Uterus (tissue), 2 donors: ENCODE measurements around the gene PDE8A.
A peak's percentile ranks its signal among the peaks of the same experiment; 100 is the strongest.

Source experiments
- POLR2A ChIP-seq, 2 donors: fragments of 450-650 bp; IDR thresholded peaks; one replicate each; pipeline ENCODE4 v1.6.1; 2016; ENCODE audit warnings: antibody characterized with exemption in 2 of 2, mild to moderate bottlenecking in 1 of 2, moderate library complexity in 1 of 2
- TF ChIP-seq, protein P1 (sequence below), 4 experiments: fragments of 200-600 bp in 2 of 4; fragments of 450-650 bp in 2 of 4; sonication (generic) in 2 of 4; IDR thresholded peaks; one replicate each; pipeline ENCODE4 v1.5.1; 2016 to 2019; ENCODE audit warnings: antibody characterized with exemption in 4 of 4, mild to moderate bottlenecking in 2 of 4, moderate library complexity in 1 of 4

GRCh38 chr15:85047271-85047948 lies 65.8 kb downstream of the PDE8A start:
- TF ChIP-seq POLR2A (IDR thresholded peaks at IDR 0.05): peak in 1 of 2 donors; percentile 9
- TF ChIP-seq, protein P1, sequence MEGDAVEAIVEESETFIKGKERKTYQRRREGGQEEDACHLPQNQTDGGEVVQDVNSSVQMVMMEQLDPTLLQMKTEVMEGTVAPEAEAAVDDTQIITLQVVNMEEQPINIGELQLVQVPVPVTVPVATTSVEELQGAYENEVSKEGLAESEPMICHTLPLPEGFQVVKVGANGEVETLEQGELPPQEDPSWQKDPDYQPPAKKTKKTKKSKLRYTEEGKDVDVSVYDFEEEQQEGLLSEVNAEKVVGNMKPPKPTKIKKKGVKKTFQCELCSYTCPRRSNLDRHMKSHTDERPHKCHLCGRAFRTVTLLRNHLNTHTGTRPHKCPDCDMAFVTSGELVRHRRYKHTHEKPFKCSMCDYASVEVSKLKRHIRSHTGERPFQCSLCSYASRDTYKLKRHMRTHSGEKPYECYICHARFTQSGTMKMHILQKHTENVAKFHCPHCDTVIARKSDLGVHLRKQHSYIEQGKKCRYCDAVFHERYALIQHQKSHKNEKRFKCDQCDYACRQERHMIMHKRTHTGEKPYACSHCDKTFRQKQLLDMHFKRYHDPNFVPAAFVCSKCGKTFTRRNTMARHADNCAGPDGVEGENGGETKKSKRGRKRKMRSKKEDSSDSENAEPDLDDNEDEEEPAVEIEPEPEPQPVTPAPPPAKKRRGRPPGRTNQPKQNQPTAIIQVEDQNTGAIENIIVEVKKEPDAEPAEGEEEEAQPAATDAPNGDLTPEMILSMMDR (IDR thresholded peaks at IDR 0.05): no peak
